ENCODE measurements around the gene CCDC194.

Gene CCDC194

GRCh38 chr19:17347877-17348276 lies 46.1 kb downstream of the CCDC194 start:
- peak; percentile 32 for DNase-seq (ENCODE audit: low spot score)
- TF ChIP-seq CTCF (IDR thresholded peaks at IDR 0.05; ENCODE audit: borderline replicate concordance, control extremely low read depth, extremely low read depth, insufficient read depth, missing control alignments), result no peak
- in situ Hi-C loops (cut with MboI; ENCODE audit: low sequenced_read_pairs, unreplicated experiment), result loop anchor here (5.0 kb wide), 1 partner anchor 39 kb away; no protein-coding TSS in a partner anchor

GRCh38 chr19:17347361-17347760 lies 46.6 kb downstream of the CCDC194 start:
- in situ Hi-C loops (cut with MboI; ENCODE audit: low sequenced_read_pairs, unreplicated experiment), result loop anchor here (5.0 kb wide), 1 partner anchor 40 kb away; no protein-coding TSS in a partner anchor
- DNase-seq (ENCODE audit: low spot score), result peak; percentile 29
- TF ChIP-seq CTCF (IDR thresholded peaks at IDR 0.05; ENCODE audit: borderline replicate concordance, control extremely low read depth, extremely low read depth, insufficient read depth, missing control alignments), result no peak

- peak; percentile 90 for DNase-seq (ENCODE audit: low spot score)
- in situ Hi-C loops (cut with MboI; ENCODE audit: low sequenced_read_pairs, unreplicated experiment), result loop anchor here (5.0 kb wide), 1 partner anchor 41 kb away; no protein-coding TSS in a partner anchor
- peak; percentile 92 for TF ChIP-seq CTCF (IDR thresholded peaks at IDR 0.05; ENCODE audit: borderline replicate concordance, control extremely low read depth, extremely low read depth, insufficient read depth, missing control alignments)
These were observed 47.8 kb downstream of the CCDC194 start for GRCh38 chr19:17346109-17346671.

GRCh38 chr19:17341845-17342244 lies 52.2 kb downstream of the CCDC194 start:
- DNase-seq (ENCODE audit: low spot score), result no peak
- no peak for TF ChIP-seq CTCF (IDR thresholded peaks at IDR 0.05; ENCODE audit: borderline replicate concordance, control extremely low read depth, extremely low read depth, insufficient read depth, missing control alignments)
- in situ Hi-C loops (cut with MboI; ENCODE audit: low sequenced_read_pairs, unreplicated experiment), result no loop called here

- DNase-seq (ENCODE audit: low spot score), result no peak
- TF ChIP-seq CTCF (IDR thresholded peaks at IDR 0.05; ENCODE audit: borderline replicate concordance, control extremely low read depth, extremely low read depth, insufficient read depth, missing control alignments), result no peak
- in situ Hi-C loops (cut with MboI; ENCODE audit: low sequenced_read_pairs, unreplicated experiment), result no loop called here
These were observed 52.6 kb downstream of the CCDC194 start for GRCh38 chr19:17341386-17341785.

- in situ Hi-C loops (cut with MboI; ENCODE audit: low sequenced_read_pairs, unreplicated experiment), result no loop called here
- no peak for TF ChIP-seq CTCF (IDR thresholded peaks at IDR 0.05; ENCODE audit: borderline replicate concordance, control extremely low read depth, extremely low read depth, insufficient read depth, missing control alignments)
- no peak for DNase-seq (ENCODE audit: low spot score)
These were observed 53.1 kb downstream of the CCDC194 start for GRCh38 chr19:17340871-17341357.
